HG02642 (cell line): ENCODE results near the gene PFKFB2.
A peak's percentile ranks its signal among the peaks of the same experiment; 100 is the strongest.
"Not testable (repeated sequence)": the region's sequence is repeated elsewhere in the genome, so short reads cannot be mapped to it uniquely, and the experiment has no call there.

Source experiments
- ATAC-seq: cut with Tn5 transposase; IDR thresholded peaks from one replicate; pipeline ENCODE4 v1.9.1; 2021; ENCODE audit warnings: mild to moderate bottlenecking; ENCODE audit not compliant: unreplicated experiment, poor library complexity

PFKFB2 gene

GRCh38 chr1:207035877-207036551 is 17.1 kb upstream of the PFKFB2 start:
- ATAC-seq = no peak

- ATAC-seq = no peak
Measured at GRCh38 chr1:207036865-207037264, 16.2 kb upstream of the PFKFB2 start.

- ATAC-seq = no peak
Measured at GRCh38 chr1:207039380-207040180, 13.5 kb upstream of the PFKFB2 start.

- ATAC-seq = no peak
Measured at GRCh38 chr1:207040181-207040533, 12.9 kb upstream of the PFKFB2 start.

- not testable (repeated sequence) for ATAC-seq
Measured at GRCh38 chr1:207041397-207041796, 11.7 kb upstream of the PFKFB2 start.

GRCh38 chr1:207045453-207045852 is 7.6 kb upstream of the PFKFB2 start:
- ATAC-seq = no peak

GRCh38 chr1:207047505-207047904 is 5.6 kb upstream of the PFKFB2 start:
- ATAC-seq = no peak

GRCh38 chr1:207048041-207048440 is 5.0 kb upstream of the PFKFB2 start:
- no peak for ATAC-seq

GRCh38 chr1:207049054-207049453 is 4.0 kb upstream of the PFKFB2 start:
- ATAC-seq = no peak

- ATAC-seq = no peak
Measured at GRCh38 chr1:207049514-207049913, 3.6 kb upstream of the PFKFB2 start.

- ATAC-seq = peak; percentile 37
Measured at GRCh38 chr1:207049974-207050391, 3.1 kb upstream of the PFKFB2 start.

GRCh38 chr1:207050480-207051190 is 2.4 kb upstream of the PFKFB2 start:
- ATAC-seq = peak; percentile 57

GRCh38 chr1:207051191-207051943 is 1.7 kb upstream of the PFKFB2 start, which contains the start of gene YOD1:
Gene YOD1 (minus strand): TSS chr1:207051208. CDS start chr1:207051030, 178 bp downstream.
- no peak for ATAC-seq

GRCh38 chr1:207054491-207054890 is 1.4 kb downstream of the PFKFB2 start:
- ATAC-seq = no peak

- ATAC-seq = no peak
Measured at GRCh38 chr1:207055386-207056001, 2.4 kb downstream of the PFKFB2 start.

- ATAC-seq = no peak
Measured at GRCh38 chr1:207056673-207057072, 3.6 kb downstream of the PFKFB2 start.

GRCh38 chr1:207058252-207058651 is 5.2 kb downstream of the PFKFB2 start:
- no peak for ATAC-seq

- ATAC-seq = no peak
Measured at GRCh38 chr1:207058878-207059867, 6.1 kb downstream of the PFKFB2 start.

- no peak for ATAC-seq
Measured at GRCh38 chr1:207059881-207060280, 6.8 kb downstream of the PFKFB2 start.
